Caco-2 (cell line): Measurements from ENCODE around the gene FES. TPM values are rescaled to one million over a fixed set of nuclear protein-coding genes. Genes with fewer than 3 reads are reported as not detected.

Source experiments
- BruUV-seq: library from RNA; stranded (reverse); fragments of 400-500 nt; replicated peaks from 2 replicates; lab custom pipeline; 2021; lab: Mats Ljungman, UMichigan
- CTCF ChIA-PET: fragments of 300-600 bp; sonication (Branson Sonifier 250); formaldehyde crosslinking; loops from one replicate; lab custom pipeline; 2022; ENCODE audit warnings: antibody characterized with exemption; lab: Charles Lee
- POLR2A ChIA-PET: fragments of 300-600 bp; sonication (Branson Sonifier 250); formaldehyde crosslinking; loops from one replicate; lab custom pipeline; 2022; ENCODE audit warnings: antibody characterized with exemption; lab: Charles Lee
- DNase-seq, 2 experiments: peaks; one replicate each; pipeline versions ENCODE4 v3.0.0 to v3.0.0-alpha.2; 2020 to 2022
- H3K27me3 ChIP-seq: replicated peaks from 2 replicates; pipeline ENCODE4 v1.6.0; 2011; ENCODE audit warnings: low read length; ENCODE audit not compliant: control insufficient read depth, insufficient read depth
- H3K36me3 ChIP-seq: 2 replicates; pipeline ENCODE4 v1.5.1; 2011; ENCODE audit warnings: low read length; ENCODE audit not compliant: control insufficient read depth, insufficient read depth
- H3K4me1 ChIP-seq: fragments of 250-450 bp; sonication (Bioruptor Pico); 2 replicates; pipeline ENCODE4 v1.5.1; 2020; ENCODE audit warnings: mild to moderate bottlenecking
- H3K4me3 ChIP-seq: 2 replicates; pipeline ENCODE4 v1.5.1; 2011; ENCODE audit warnings: low read depth, mild to moderate bottlenecking, control low read depth, low read length
- H3K9me3 ChIP-seq: fragments of 250-450 bp; sonication (Bioruptor Pico); 2 replicates; pipeline ENCODE4 v1.5.1; 2020; ENCODE audit warnings: mild to moderate bottlenecking, moderate library complexity
- H3K27ac Mint-ChIP-seq: one replicate; pipeline ENCODE4 v1.8.0; 2022; ENCODE audit warnings: mixed read lengths; ENCODE audit not compliant: unreplicated experiment
- H3K27me3 Mint-ChIP-seq: one replicate; pipeline ENCODE4 v1.8.0; 2022; ENCODE audit warnings: mixed read lengths; ENCODE audit not compliant: insufficient read depth, unreplicated experiment
- H3K36me3 Mint-ChIP-seq: one replicate; pipeline ENCODE4 v1.8.0; 2022; ENCODE audit warnings: mild to moderate bottlenecking, mixed read lengths; ENCODE audit not compliant: insufficient read depth, unreplicated experiment
- H3K4me1 Mint-ChIP-seq: one replicate; pipeline ENCODE4 v1.8.0; 2022; ENCODE audit warnings: low read depth, mixed read lengths; ENCODE audit not compliant: unreplicated experiment
- H3K4me3 Mint-ChIP-seq: one replicate; pipeline ENCODE4 v1.8.0; 2022; ENCODE audit warnings: mild to moderate bottlenecking, moderate library complexity, mixed read lengths; ENCODE audit not compliant: unreplicated experiment
- H3K9me3 Mint-ChIP-seq: one replicate; pipeline ENCODE4 v1.8.0; 2022; ENCODE audit warnings: mixed read lengths; ENCODE audit not compliant: unreplicated experiment
- CTCF ChIP-seq, 2 experiments: fragments of 200-600 bp in 1 of 2; IDR thresholded peaks; 1 replicate in 1 of 2; 2 replicates in 1 of 2; pipeline versions ENCODE4 v1.5.1 to v1.8.0; 2011 to 2022; ENCODE audit warnings: antibody characterized with exemption in 1 of 2, control low read depth in 1 of 2, inconsistent platforms in 1 of 2, low read depth in 1 of 2, low read length in 1 of 2, mild to moderate bottlenecking in 1 of 2, moderate library complexity in 1 of 2; ENCODE audit not compliant: insufficient read depth in 1 of 2, severe bottlenecking in 1 of 2, unreplicated experiment in 1 of 2
- intact Hi-C: fragments of 100-400 bp; cut with micrococcal nuclease; formaldehyde crosslinking; loops from one replicate; pipeline ENCODE4 v1.10.0; 2022; ENCODE audit not compliant: unreplicated experiment
- total RNA-seq: library from RNA; stranded (reverse); gene quantifications from 2 replicates; pipeline ENCODE4 v1.2.3, GENCODE V29; 2022

Gene FES
- total RNA-seq, 1 experiment from 2014 or later: 1.7 TPM

DNA sequence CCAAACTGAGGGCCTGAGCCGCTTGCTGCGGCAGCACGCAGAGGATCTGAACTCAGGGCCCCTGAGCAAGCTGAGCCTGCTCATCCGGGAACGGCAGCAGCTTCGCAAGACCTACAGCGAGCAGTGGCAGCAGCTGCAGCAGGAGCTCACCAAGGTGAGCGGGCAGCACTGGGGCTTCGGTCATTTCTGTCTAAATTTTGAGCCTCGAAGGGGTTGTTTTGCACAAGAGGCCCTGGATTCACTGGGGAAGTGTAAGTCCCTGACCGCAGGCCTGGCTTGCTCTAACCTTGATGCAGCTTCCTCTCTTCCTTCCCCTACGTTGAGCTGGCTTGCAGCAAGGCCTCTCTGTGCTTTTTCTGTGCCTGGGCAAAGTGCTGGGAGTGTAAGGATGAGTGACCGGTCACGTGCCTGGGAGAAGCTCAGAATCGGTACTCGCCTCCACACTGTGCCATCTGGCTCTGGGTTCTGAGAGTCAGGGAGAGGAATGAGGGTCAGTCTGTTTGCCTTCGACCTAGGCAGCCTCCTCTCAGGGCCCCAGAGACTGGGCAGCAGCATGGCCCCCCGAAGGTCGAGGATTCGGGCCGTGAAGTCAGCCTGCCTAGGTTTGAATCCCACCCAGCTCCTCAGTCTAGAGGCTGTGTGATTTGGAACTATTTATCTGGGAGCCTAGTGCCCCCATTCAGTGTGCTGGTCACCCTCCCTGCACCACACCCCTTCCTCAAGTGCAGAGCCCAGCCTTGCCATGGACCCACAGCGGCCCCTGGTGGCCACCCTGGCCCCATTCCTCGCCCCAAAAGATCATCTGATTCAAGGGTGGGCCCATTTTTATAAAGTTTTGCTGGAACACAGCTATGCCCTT lies 1.4 kb downstream of the FES start:
- ChIA-PET CTCF (interaction anchor here (0.7 to 2.4 kb wide), 9 partner anchors 17 to 327 kb away, joined by 3 to 22 read pairs (median 3); partner anchors contain the start of gene FURIN), POLR2A (interaction anchor here (0.6 kb wide), 1 partner anchor 50 kb away, joined by 5 read pairs; no protein-coding TSS in a partner anchor)
- Histone ChIP-seq H3K36me3 (no peaks in the 10 kb centered on the region), H3K4me1 (no peaks in the 10 kb centered on the region; the same call in 1 of the 2 replicates), H3K9me3 (no peaks in the 10 kb centered on the region), H3K4me3 (no peak overlapping the region), H3K27me3 (no peaks in the 10 kb centered on the region)
- peak; percentile 94 to 97 for TF ChIP-seq CTCF (IDR thresholded peaks at IDR 0.05; ENCODE audit: insufficient read depth in 1 of 2, low read depth in 1 of 2, low read length in 1 of 2, severe bottlenecking in 1 of 2, unreplicated experiment in 1 of 2)
- intact Hi-C loops: loop anchor here (1.0 to 5.0 kb wide), 3 partner anchors 168 to 593 kb away; partner anchors contain the start of gene BLM
- DNase-seq: peak; percentile 66 to 85
- Mint-ChIP-seq H3K27me3 (no peaks in the 10 kb centered on the region), H3K4me3 (no peak overlapping the region), H3K27ac (no peak overlapping the region), H3K9me3 (no peaks in the 10 kb centered on the region), H3K36me3 (peaks cover 5% of the 10 kb centered on the region), H3K4me1 (no peaks in the 10 kb centered on the region)
- BruUV-seq: no TSS peak

- DNase-seq: no peak
- Histone ChIP-seq H3K9me3 (no peaks in the 10 kb centered on the region), H3K36me3 (no peaks in the 10 kb centered on the region), H3K27me3 (no peaks in the 10 kb centered on the region), H3K4me3 (no peak overlapping the region), H3K4me1 (no peaks in the 10 kb centered on the region; the same call in 1 of the 2 replicates)
- no peak overlapping the region for H3K27ac Mint-ChIP-seq
- peaks cover 5% of the 10 kb centered on the region for H3K36me3 Mint-ChIP-seq
- H3K4me1 Mint-ChIP-seq: no peaks in the 10 kb centered on the region
- H3K27me3 Mint-ChIP-seq: no peaks in the 10 kb centered on the region
- intact Hi-C loops: loop anchor here (1.0 to 5.0 kb wide), 3 partner anchors 169 to 594 kb away; partner anchors contain the start of gene BLM
- H3K4me3 Mint-ChIP-seq: no peak overlapping the region
- POLR2A ChIA-PET: no interaction called here
- H3K9me3 Mint-ChIP-seq: no peaks in the 10 kb centered on the region
- CTCF ChIA-PET: interaction anchor here (0.6 to 2.4 kb wide), 10 partner anchors 18 to 351 kb away, joined by 3 to 22 read pairs (median 3); partner anchors contain the start of gene FURIN
- no TSS peak for BruUV-seq
- no peak for TF ChIP-seq CTCF (IDR thresholded peaks at IDR 0.05; ENCODE audit: insufficient read depth in 1 of 2, low read depth in 1 of 2, low read length in 1 of 2, severe bottlenecking in 1 of 2, unreplicated experiment in 1 of 2)
Observed at GRCh38 chr15:90886291-90886614, 1.9 kb downstream of the FES start.

GRCh38 chr15:90887037-90887481 lies 2.8 kb downstream of the FES start:
- ChIA-PET CTCF (interaction anchor here (0.6 to 2.4 kb wide), 3 partner anchors 90 to 329 kb away, joined by 3 to 22 read pairs (median 3); no protein-coding TSS in a partner anchor), POLR2A (no interaction called here)
- Histone ChIP-seq H3K4me1 (no peaks in the 10 kb centered on the region; the same call in 1 of the 2 replicates), H3K4me3 (no peak overlapping the region), H3K27me3 (no peaks in the 10 kb centered on the region), H3K9me3 (no peaks in the 10 kb centered on the region), H3K36me3 (no peaks in the 10 kb centered on the region)
- no TSS peak for BruUV-seq
- Mint-ChIP-seq H3K4me1 (no peaks in the 10 kb centered on the region), H3K27me3 (no peaks in the 10 kb centered on the region), H3K27ac (no peak overlapping the region), H3K9me3 (no peaks in the 10 kb centered on the region), H3K4me3 (no peak overlapping the region), H3K36me3 (no peaks in the 10 kb centered on the region)
- TF ChIP-seq CTCF (IDR thresholded peaks at IDR 0.05; ENCODE audit: insufficient read depth in 1 of 2, low read depth in 1 of 2, low read length in 1 of 2, severe bottlenecking in 1 of 2, unreplicated experiment in 1 of 2): no peak
- DNase-seq: no peak
- intact Hi-C loops: loop anchor here (5.0 kb wide), 1 partner anchor 595 kb away; no protein-coding TSS in a partner anchor
